GM12891 (cell line): ENCODE measurements around the gene NAA16.
"Not testable (repeated sequence)": the region's sequence is repeated elsewhere in the genome, so short reads cannot be mapped to it uniquely, and the experiment has no call there.

Experiments used
- PAX5 ChIP-seq: IDR thresholded peaks from 2 replicates; pipeline ENCODE4 v1.6.1; 2011; ENCODE audit warnings: low read length, moderate library complexity, mild to moderate bottlenecking; ENCODE audit not compliant: insufficient read depth, severe bottlenecking
- POLR2A ChIP-seq: IDR thresholded peaks from 2 replicates; pipeline ENCODE4 v1.6.1; 2011; ENCODE audit warnings: low read depth, low read length, control low read depth
- POLR2AphosphoS5 ChIP-seq: IDR thresholded peaks from 2 replicates; pipeline ENCODE4 v1.6.1; 2011; ENCODE audit warnings: low read depth, low read length, control low read depth
- POU2F2 ChIP-seq: IDR thresholded peaks from 2 replicates; pipeline ENCODE4 v1.6.1; 2011; ENCODE audit warnings: low read depth, mild to moderate bottlenecking, control low read depth, low read length, moderate library complexity
- TAF1 ChIP-seq: IDR thresholded peaks from 2 replicates; pipeline ENCODE4 v1.6.1; 2011; ENCODE audit warnings: low read depth, low read length, control low read depth

DNA sequence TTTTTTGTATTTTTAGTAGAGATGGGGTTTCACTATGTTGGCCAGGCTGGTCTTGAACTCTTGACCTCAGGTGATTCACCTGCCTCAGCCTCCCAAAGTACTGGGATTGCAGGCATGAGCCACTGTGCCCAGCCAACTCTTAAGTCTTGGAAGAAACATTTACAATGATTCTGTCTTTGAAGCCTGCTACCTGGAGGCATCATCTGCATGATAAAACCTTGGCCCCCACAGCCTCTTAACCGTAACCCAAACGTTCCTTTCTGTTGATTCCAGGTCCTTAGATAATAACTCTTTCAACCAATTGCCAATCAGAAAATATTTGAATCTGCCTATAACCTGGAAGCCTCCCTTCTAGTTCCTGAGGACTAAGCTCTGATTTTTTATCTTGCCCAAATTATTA is 31.9 kb upstream of the NAA16 start:
- not testable (repeated sequence) for TF ChIP-seq POLR2A, TAF1, POU2F2, POLR2AphosphoS5, PAX5
